HG03565 (cell line): ENCODE data around the gene GSTM3.
"Not testable (repeated sequence)": the region's sequence is repeated elsewhere in the genome, so short reads cannot be mapped to it uniquely, and the experiment has no call there.

Experiments
- ATAC-seq: cut with Tn5 transposase; IDR thresholded peaks from one replicate; pipeline ENCODE4 v1.9.1; 2021; ENCODE audit warnings: mild to moderate bottlenecking, moderate library complexity; ENCODE audit not compliant: unreplicated experiment

The GSTM3 gene

DNA sequence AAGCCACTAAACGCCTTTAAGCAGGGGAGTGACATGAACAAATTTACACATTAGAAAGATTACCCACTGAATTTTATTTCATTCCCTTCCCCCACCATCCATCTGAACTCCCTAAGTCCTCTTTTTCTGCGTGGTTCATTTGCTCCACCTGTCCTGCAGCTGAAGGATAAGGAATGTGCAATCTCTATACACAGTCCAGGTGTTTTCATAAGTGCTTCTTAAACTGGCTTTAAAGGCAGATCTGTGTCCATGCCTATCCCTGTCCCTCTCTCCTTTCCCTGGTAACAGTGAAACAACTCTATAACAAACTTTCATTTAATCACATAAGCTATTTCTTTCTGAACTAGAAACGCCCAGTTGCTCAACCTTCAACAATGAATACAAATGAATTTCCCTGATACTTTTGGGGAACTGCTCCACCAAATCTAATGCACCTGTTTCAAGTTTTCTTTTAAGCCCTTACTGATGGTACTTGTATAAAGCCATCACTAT, 8.4 kb downstream of the GSTM3 start:
- ATAC-seq = no peak

DNA sequence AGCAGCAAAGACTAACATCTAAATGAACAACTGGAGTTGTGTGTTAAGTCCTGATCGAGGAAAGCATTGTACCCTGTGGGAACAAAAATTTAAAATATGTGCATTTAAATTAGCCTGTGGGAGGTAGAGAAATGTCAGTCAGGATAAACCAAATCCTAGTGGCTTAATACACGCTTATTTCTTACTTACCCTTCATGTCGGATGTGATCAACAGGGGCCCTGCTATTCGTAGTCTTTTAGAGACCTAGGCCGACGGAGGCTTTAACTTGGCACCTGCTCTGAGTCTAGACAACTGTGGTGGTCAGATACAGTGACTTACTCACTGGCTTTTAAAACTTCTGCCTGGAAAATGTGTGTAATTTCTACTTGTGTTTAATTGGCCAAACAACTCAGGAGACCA, 10.2 kb downstream of the GSTM3 start:
- ATAC-seq = no peak

DNA sequence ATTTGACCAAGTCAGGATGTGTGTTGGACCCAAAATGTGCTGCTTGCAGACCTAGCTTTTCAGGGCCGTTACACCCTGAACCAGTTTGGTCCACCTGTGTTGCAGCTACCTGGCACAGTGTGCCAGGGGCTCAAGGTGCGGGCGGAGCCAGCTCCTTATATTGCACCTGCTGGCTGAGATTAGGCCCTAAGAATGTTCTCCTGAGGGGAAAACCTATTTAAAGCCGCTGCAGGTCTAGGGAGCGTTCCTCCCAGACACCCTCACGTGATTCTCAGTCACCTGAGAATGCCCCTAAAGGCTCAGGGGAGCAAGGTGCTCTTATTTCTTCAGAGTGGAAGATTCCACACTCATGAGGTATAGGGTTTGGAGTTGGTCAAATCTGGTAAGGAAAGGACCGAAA, 12.0 kb downstream of the GSTM3 start:
- ATAC-seq = no peak

GRCh38 chr1:109726728-109727373, 14.0 kb downstream of the GSTM3 start:
- ATAC-seq = no peak

DNA sequence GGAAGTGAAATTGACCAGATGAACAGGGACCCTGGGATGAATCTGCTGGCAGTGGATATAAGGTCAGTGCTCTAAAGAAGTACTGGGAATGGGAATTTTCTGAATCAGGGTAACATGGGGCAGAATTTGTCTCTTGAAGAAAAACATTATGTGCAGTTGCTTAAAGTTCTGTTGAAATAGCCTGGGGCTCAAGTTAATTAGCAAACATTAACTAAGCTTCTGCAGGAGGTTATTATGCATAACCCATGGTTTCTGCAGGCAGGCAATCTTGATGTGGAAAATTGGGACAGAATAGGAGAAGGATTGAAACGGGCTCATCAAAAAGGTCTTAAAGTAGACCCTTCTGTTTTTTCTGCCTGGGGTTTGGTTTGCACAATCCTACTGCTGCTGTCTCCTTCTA, 14.8 kb downstream of the GSTM3 start:
- ATAC-seq = no peak

DNA sequence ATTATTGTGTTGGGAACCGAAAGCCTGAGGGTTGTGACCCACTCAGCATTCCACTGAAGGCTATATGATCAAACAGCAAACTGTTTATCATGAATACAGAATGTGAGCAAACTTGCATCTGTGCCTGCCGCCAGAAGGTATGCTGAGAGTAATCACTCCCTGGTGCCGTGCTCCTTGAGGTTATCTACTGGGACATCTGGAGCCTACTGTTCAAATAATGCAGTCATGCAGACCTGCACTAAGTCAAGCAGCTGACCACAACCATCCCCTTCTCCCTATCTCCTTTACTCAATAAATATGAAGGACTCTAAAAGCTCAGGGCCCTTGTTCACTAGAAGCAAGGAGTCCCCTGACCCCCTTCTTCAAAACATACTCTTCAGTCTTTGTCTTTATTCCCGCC, 15.3 kb downstream of the GSTM3 start:
- ATAC-seq = no peak

GRCh38 chr1:109724933-109725332, 15.9 kb downstream of the GSTM3 start:
- no peak for ATAC-seq

DNA sequence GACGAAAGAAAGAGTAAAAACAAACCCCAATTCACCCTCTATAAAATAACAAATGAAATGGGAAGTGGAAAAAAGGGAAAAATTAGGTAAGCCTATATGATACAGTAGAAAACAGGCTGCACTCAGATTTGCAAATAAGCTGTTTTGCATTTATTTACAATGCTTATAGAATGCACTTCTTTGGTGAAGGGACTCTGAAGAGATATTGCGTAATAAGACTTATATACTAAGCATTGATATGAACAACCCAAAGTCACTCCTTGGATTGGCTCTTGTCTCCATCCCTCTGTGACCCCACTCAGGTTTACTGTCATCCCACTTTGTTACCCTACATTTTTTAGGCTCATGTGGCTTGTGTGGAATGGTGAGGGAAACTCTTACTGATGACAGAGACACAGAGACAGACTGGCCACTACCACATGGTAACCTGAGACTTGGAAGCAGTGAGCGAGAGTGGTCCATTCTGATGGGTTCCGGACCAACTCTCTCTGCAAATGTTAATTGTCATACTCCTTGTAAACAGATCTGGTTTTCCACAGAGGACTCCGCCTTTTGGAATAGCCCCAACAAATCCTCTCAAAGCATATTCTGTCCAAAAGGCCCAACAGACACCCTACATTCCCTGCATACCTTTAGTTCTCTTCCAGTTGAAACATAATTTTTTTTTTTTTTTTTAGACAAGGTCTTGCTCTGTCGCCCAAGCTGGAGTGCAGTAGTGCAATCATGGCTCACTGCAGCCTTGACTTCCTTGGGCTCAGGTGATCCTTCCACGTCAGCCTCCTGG, 17.7 kb downstream of the GSTM3 start:
- no peak for ATAC-seq

GRCh38 chr1:109721971-109722370, 18.9 kb downstream of the GSTM3 start:
- ATAC-seq = no peak

DNA sequence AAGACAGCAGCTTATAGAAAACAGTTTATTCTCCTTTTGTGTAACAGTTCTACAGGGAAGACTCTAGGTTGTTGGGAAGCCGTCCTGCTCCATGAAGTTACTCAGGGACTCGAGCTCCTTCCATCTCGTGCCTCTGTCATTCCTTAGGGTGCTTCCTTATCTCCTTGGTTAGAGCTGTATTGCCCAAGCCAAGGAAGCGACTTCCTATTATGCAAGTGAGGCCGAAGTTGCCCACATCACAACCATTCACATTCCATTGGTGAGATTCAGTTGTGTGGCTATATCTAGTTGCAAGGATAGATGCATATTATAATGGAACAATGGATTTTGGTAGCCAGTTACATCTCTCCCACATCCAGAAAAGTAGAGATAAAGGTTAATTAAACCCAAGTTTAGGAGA, 19.8 kb downstream of the GSTM3 start:
- ATAC-seq = no peak

DNA sequence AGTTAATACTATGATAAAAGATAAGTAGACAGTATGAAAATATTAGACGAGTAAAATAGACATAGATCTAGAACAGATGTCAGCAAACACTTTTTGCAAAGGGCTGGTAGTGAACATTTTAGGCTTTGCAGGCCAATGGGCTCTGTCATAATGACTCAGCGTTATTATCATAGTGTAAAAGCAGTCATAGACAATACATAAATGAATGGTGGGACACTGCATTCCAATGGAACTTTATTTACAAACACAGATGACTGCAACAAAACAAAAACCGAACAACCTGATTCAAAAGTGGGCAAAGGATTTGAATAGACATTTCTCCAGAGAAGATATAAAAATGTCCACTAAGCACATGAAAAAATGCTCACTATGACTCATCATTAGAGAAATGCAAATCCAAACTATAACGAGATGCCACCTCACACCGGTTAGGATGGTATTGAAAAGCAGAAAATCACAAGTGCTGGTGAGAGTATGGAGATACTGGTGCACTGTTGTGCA, 21.5 kb downstream of the GSTM3 start:
- ATAC-seq = no peak

- ATAC-seq = no peak
Observed at GRCh38 chr1:109718495-109718894, 22.3 kb downstream of the GSTM3 start.

DNA sequence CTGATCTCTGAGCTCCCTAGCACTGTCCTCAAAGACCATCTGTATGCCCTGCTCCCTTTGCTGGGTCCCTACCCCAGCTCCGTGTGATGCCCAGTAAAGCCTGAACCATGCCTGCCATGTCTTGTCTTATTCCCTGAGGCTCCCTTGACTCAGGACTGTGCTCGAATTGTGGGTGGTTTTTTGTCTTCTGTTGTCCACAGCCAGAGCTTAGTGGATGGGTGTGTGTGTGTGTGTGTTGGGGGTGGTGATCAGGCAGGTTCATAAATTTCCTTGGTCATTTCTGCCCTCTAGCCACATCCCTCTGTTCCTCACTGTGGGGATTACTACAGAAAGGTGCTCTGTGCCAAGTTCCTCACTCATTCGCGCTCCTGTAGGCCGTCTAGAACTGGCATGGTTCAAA, 23.1 kb downstream of the GSTM3 start:
- ATAC-seq = no peak

- no peak for ATAC-seq
Observed at GRCh38 chr1:109716570-109717090, 24.2 kb downstream of the GSTM3 start.

DNA sequence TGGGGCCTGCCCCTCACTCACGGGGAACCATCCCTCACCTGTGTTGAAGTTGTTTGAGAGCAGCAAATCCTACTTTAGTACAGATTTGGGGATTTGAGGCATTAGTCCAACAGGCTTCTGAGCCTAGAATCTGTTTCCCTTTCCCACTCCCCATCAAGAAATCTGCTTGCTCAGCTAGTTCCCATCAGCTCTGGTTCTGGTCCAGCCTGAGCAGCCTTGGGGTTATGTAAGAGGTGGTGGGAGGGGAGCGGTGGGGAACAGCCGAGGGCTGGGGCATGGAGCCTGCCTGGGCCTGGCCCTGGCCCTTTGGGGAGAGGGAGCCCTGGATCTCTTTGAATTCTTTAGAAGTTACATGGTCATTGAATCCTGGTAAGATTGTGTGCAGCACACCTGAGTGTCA, 24.7 kb downstream of the GSTM3 start:
- ATAC-seq = no peak

GRCh38 chr1:109714661-109715372, 26.0 kb downstream of the GSTM3 start:
- ATAC-seq = no peak

- ATAC-seq = no peak
Observed at GRCh38 chr1:109713636-109714035, 27.2 kb downstream of the GSTM3 start.

DNA sequence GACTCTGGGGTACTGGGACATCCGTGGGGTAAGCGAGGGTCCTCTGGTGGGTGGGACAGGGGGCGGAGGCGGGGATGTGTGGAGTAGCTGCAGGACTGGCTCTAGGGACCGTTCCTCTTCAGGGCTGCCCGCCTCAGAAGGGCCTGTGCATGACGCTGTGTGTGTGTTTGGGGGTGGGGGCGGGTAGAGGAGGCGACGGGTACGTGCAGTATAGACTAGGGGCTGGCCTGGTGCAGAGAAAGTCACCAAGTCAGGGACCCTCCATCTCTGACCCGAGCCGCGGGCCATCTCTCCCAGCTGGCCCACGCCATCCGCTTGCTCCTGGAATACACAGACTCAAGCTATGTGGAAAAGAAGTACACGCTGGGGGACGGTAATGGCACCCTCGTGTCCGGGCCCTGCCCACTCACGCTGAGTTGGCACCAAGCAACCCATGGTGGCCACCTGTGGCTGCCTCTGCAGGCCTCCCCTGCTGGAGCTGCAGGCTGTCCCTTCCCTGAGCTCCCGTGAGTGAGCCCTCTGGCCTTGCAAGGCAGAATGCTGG, 28.4 kb downstream of the GSTM3 start:
- ATAC-seq = no peak

DNA sequence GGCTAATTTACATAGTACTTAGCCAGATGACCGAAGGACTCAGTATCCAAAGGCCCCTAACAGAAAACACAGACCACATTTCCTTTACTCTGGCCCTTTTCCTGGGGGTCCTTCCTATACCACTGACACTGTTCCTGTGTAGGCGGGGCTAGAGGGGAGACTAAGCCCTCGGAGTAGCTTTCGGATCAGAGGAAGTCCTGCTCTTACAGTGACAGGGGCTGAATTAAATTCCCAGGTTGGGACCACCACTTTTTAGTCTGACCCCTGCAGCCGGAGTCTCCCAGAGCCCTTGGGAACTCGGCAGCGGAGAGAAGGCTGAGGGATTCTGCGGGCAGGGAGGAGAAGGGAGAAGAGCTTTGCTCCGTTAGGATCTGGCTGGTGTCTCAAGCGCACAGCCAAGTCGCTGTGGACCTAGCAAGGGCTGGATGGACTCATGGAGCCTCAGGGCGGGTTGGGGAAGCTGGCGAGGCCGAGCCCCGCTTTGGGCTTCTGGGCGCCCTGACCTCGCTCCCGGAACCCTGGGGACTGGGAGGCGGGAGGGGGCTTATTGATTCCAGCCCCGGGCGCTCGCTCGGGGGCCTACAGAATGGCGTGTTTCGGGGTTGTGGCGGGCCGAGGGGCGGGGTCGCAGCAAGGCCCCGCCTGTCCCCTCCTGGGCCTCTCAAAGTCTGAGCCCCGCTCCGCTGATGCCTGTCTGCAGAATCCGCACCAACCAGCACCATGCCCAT, 29.1 kb downstream of the GSTM3 start, which contains the start of gene GSTM5:
Gene GSTM5, plus strand, starts transcription at position 659 of the 728 bp plus-strand sequence. Its CDS starts 62 bp downstream, at position 721.
- not testable (repeated sequence) for ATAC-seq

- ATAC-seq = not testable (repeated sequence)
Observed at GRCh38 chr1:109709822-109710221, 31.0 kb downstream of the GSTM3 start.
